GM19351 (cell line): ENCODE data around the gene GALNT5.
"Not testable (repeated sequence)": the region's sequence is repeated elsewhere in the genome, so short reads cannot be mapped to it uniquely, and the experiment has no call there.

Experiments
- ATAC-seq: cut with Tn5 transposase; IDR thresholded peaks from one replicate; pipeline ENCODE4 v1.9.1; 2021; ENCODE audit warnings: mild to moderate bottlenecking, moderate library complexity; ENCODE audit not compliant: unreplicated experiment

GALNT5 gene

DNA sequence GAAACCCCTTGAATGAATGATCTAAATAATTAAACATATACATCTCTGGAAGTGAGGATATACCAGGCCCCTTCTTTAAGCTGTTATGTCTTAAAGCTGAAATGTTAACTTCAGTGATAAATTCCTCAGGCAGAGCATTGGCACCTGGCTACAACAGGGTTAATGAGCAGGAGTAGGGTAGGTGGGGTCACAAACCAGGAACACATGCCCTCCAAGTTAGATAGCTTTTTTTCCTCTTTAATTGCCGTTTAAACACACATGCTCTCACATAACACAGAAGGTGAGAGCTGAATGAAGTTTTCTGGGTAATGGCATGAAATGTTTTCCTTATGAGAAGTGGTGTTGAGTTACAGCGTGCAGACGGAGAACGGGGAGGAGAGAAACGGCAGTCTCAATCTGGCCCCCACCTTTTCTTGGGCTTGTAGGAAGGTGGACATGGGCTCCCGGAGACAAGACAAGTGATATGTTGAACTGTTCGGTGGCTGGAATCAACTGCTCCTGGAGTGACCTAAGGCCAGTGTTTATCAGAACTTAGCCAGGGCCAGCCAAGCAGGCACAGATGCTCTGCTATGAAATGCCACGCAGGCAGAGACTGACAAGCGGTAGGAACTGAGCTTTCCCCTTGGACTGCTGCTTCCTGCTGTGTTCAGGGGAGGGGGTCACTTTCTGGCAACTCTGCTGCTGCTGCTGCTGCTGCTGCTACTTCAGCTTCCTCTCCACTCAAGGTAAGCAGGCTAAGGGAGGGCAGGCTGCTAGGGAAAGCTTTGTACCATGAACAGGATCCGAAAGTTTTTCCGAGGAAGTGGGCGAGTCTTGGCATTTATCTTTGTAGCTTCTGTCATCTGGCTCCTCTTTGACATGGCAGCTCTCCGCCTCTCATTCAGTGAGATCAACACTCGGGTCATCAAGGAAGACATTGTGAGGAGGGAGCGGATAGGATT, at the start of gene GALNT5:
Gene GALNT5, plus strand, starts transcription at position 394 of the 941 bp plus-strand sequence. Its CDS starts 378 bp downstream, at position 772.
- no peak for ATAC-seq

DNA sequence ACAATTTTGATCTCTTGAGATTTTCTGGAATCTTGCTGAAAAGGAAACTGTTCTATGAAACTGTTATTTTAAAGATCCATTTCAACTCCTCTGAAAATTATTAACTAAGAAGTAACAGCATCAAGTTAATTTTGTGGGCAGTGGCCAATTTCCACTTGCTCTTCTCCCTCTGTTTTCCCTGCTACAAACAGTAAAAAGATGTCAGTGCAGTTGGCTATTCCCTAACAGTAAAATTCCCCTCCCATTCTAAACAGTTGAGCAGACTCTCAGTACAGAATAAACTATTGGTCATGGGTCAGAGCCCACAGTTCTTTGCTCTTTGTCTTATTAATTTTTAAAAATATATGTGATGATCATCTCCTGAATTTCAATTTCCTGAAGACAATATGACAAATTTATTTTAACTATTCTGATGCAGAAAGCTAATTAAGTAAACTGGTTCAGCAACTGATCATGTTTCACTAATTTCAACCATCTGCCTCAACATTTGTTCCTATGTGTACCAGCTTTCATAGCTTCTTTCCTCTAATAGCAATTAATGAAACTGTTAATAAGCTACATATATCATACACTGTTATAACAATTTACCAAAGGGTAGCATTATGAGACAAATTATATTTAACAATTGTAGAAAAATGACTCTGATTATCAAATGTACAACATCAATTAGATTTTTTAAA, 41.1 kb upstream of the GALNT5 start:
- ATAC-seq: no peak

DNA sequence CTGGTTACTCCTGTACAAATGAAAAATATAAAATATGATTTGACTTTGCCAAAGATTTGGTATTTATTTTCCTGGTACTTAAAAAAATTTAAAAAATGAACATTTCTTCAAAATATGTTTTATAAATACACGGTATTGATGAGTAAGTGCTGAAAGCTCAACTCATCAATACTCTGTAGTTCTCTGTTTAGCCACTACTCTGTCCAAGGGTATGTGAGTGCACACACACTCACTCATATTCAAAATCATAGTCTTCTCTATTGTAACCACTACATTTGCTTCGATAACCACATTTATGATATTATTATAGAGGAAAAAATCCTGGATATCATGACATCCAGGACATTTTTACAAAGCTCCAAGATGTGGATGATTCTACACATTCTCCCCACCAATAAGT, 40.1 kb upstream of the GALNT5 start:
- ATAC-seq: peak; percentile 59

DNA sequence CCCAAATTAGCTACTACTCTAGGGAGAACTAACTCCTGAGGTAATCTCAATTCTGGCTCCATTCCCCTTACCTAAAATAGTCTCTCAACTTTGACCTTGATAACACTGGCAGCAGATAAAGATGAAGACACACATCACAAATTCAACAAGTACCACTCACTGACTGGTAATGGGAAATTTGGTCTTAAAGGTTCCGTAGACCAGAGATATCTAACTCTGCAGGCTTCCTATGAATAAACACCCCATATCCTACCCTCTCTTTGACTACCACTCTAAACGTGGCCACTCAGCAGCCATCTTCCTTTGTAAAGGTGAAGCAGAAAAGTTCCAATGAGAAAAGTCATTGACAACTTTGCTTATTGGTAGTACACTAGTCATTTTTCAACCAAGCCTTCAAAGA, 38.6 kb upstream of the GALNT5 start:
- no peak for ATAC-seq

- ATAC-seq: no peak
Measured at GRCh38 chr2:157220502-157220901, 37.0 kb upstream of the GALNT5 start.

- ATAC-seq: no peak
Measured at GRCh38 chr2:157221394-157221988, 36.0 kb upstream of the GALNT5 start.

GRCh38 chr2:157223624-157224205, 33.8 kb upstream of the GALNT5 start:
- no peak for ATAC-seq

DNA sequence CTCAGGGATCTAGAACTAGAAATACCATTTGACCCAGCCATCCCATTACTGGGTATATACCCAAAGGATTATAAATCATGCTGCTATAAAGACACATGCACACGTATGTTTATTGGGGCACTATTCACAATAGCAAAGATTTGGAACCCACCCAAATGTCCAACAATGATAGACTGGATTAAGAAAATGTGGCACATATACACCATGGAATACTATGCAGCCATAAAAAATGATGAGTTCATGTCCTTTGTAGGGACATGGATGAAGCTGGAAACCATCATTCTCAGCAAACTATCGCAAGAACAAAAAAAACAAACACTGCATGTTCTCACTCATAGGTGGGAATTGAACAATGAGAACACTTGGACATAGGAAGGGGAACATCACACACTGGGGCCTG, 33.1 kb upstream of the GALNT5 start:
- ATAC-seq: not testable (repeated sequence)

GRCh38 chr2:157227592-157227991, 29.9 kb upstream of the GALNT5 start:
- ATAC-seq: no peak

DNA sequence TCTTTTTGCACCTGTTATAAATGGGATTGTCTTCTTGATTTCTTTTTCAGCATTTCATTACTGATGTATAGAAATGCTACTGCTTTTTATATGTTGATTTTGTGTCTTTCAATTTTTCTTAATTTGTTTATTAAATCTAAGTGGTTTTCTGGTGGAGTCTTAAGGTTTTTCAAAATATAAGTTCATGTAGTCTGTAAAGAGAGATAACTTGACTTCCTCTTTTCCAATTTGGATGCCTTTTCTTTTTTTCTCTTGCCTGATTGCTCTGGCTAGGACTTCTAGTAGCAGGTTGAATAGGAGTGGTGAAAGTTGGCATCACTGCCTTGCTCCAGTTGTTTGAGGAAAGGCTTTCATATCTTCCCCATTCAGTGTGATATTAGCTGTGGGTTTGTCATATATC, 28.6 kb upstream of the GALNT5 start:
- ATAC-seq: no peak

- no peak for ATAC-seq
Measured at GRCh38 chr2:157229572-157229971, 27.9 kb upstream of the GALNT5 start.

GRCh38 chr2:157231476-157231875, 26.0 kb upstream of the GALNT5 start:
- ATAC-seq: no peak

DNA sequence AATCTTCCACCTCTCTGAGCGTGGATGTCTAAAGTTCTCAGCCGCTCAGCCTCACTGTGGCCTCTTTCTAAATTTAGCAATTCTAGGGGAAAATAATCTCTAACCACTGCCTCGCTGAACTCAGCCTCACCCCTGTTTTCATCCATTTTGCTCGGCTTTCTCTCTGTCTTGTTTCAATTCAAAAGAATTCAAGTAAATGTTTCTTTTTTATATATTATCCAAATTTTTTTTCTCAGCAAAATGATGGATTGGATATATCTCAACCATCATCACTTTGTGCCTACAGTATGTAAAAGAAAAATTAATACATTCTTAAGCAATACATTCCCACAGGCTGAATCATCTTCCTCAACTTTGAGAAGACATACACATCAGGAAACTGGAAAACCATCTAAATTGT, 24.0 kb upstream of the GALNT5 start:
- no peak for ATAC-seq

DNA sequence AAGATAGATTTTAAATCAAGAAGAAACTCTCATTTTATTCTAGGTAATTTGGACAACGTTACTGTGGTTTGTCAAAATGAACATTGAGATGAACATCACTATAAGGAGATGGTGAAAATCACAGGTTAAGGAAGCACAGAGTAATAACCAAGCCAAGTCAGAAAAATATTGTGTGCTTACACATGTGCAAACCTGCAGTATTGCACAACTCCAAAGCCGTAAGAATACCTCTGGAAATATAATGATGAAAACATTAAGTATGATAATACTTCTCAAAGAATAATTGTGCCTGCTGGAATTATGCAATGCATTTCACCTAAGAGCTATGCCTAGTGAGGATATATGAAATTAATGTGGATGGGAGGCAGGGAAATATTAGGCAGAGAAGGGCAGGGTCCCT, 21.1 kb upstream of the GALNT5 start:
- ATAC-seq: no peak

DNA sequence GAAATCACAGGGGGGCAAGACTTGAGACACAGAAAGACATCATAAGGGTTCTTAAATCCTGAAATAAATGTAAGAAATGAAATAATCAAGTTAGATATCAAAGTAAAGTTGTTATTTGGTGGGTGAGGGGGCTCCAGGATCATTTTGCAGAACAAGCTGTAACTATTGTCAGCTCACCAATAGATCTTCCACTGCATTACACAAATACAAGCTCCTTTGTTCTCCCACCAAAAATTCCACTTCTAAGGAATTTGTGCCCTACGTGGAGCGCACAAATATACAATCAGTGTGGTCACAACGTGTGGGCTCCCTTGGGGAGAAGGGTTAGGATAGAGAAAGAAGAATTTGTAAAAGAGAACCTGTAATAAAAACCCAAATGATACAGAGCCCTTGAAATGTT, 19.2 kb upstream of the GALNT5 start:
- ATAC-seq: no peak

GRCh38 chr2:157244691-157245090, 12.8 kb upstream of the GALNT5 start:
- ATAC-seq: no peak

DNA sequence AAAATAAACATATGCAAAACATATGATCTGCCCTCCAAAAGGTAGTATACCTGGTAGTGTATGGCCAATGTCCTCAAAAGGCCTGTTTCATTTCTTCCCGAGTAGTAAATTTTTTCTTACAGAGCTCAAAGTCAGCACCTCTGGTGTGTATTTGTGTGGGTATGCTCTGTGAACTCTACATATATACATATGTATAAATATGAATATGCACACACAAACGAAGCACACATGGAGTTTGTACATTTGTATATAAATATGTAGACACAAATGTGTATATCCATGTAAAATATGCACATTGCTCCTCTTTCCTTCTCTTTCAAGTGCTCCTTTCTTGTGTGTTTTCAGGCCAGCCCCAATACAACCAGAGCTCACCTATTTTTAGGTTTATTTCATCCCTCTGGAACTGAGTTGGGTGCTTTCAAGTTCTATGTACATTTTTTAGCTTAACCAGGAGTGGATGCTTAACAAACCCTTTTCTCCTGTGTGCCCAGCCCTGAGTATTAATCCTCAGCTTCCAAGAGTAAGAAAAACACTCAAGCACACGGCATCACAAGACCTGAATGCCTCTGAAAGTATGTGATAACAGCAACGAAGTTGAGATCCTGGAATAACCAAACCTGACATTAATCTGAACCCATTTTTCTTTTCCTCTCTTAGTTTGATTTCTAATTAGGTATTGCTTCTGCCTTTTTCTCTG, 12.2 kb upstream of the GALNT5 start:
- no peak for ATAC-seq

DNA sequence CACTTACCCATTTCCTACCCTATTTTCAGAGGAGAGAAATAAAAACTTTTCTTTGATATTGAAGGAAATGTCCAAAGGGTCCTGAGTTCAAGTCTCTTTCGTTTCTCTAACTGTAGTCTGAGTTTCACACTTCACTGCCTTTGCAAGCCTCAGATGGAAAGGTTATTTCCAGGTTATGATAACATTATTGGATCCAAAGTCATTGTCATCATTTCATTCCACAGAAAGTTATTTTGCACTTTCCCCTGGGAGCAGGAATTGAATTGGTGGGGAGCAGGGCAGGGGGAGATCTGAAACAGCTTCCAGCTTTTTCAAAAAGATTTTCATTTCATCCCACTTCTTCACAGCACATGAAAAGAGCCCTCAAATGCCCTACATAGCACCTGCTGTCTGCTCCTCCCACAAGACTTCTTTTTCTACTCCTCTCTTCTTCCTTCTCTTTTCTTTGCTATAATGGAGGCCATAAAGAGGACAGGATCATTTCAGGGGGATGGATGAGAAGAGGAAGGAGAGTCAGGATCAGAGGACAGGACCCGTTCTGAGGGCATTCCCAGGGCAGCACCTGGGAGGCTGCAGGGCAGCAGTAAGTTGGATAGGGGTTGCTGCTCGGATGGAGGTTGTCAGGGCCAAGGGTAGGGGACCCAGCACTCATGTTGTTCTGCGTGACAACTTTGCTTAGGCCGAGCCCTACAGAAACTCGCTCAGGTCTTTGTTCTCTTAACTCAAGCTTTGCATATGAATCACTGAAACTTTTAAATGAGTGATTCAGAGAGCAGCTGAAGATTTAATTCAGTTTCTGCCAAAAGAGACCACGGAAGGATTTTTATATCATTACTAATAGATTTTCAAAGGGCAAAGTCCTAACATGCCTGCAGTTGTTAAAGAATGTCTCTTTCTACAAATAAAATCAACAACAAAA, 11.4 kb upstream of the GALNT5 start:
- ATAC-seq: peak; percentile 99

DNA sequence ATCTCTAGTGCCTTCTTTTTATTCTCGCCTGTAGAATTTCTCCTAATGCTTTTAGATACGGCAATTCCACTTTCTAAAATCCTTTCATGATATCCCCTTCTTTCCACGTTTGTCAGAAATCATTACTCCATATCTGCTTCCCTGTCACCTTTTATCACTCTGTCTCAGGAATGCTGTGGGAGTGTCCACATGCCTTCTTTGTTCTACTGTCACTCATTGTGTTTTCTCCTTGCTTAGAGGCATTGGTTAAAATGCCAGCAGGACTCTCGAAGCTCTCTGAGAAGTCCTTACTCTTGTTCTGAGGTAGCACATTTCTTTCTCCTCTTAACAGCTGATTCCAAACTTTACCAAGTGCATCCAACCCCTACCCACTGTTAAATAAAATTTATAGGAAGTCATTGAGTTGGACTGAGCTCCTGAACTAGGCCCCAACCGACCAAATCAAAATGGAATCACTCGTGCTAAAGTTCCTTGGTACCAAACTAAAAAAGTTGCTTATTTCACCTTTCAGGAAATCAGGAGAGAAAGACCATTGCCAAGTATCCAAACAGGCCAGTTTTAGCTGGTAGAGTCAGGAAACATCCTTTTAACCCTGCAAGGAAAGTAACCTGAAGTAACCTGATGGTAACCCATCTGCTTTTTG, 10.6 kb upstream of the GALNT5 start:
- no peak for ATAC-seq
